Mesothelial cell of epicardium (in vitro differentiated cells): Measurements from ENCODE around the gene RELL1. TPM values are rescaled to one million over a fixed set of nuclear protein-coding genes. Genes with fewer than 3 reads are reported as not detected.

Source experiments
- DNase-seq, 2 experiments: peaks; one replicate each; pipeline ENCODE4 v3.0.0; 2021; ENCODE audit warnings: low spot score in 2 of 2; ENCODE audit not compliant: unreplicated experiment in 2 of 2
- H3K27ac Mint-ChIP-seq: 2 replicates; pipeline ENCODE4 v1.8.0; 2021; ENCODE audit warnings: mixed read lengths
- H3K27me3 Mint-ChIP-seq: 2 replicates; pipeline ENCODE4 v1.8.0; 2021; ENCODE audit warnings: low read depth, mixed read lengths
- H3K36me3 Mint-ChIP-seq: 2 replicates; pipeline ENCODE4 v1.8.0; 2021; ENCODE audit warnings: mixed read lengths
- H3K4me1 Mint-ChIP-seq: 2 replicates; pipeline ENCODE4 v1.8.0; 2021; ENCODE audit warnings: mixed read lengths
- H3K4me3 Mint-ChIP-seq: 2 replicates; pipeline ENCODE4 v1.8.0; 2021; ENCODE audit warnings: mild to moderate bottlenecking, moderate library complexity, mixed read lengths
- H3K9me3 Mint-ChIP-seq: 2 replicates; pipeline ENCODE4 v1.8.0; 2021; ENCODE audit warnings: mixed read lengths
- total RNA-seq: library from RNA; stranded (reverse); gene quantifications from 3 replicates; pipeline ENCODE4 v1.2.1, GENCODE V29; 2021
- TF ChIP-seq, protein P1 (sequence below): fragments of 200-600 bp; sonication (generic); IDR thresholded peaks from one replicate; pipeline ENCODE4 v1.5.0; 2021; ENCODE audit warnings: antibody characterized with exemption; ENCODE audit not compliant: unreplicated experiment

The RELL1 gene
- total RNA-seq, 1 donor from 2014 or later, result 11.7 TPM

DNA sequence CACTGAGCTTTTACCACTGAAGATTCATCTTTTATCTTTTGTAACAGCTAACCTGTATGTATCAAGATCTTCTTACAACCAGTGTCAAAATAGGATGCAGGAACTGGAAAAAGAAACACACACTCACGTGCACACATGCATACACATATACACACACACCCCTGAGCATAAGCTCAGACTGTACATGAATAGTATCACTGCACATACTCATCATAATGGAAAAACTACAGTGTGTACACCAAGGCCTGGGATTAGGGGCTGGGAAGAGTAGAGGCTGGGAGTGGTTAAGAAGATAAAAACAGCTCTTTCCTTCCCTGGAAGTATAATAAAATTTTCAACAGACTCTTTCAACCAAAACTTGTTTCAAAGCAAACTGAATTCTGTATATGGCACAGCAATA, 73.4 kb downstream of the RELL1 start:
- Mint-ChIP-seq H3K4me1 (peaks cover 9% of the 10 kb centered on the region), H3K9me3 (peaks cover 15% of the 10 kb centered on the region), H3K36me3 (peaks cover 13% of the 10 kb centered on the region), H3K27ac (no peak overlapping the region), H3K27me3 (peaks cover 11% of the 10 kb centered on the region), H3K4me3 (no peak overlapping the region)
- no peak for DNase-seq
- TF ChIP-seq, protein P1, sequence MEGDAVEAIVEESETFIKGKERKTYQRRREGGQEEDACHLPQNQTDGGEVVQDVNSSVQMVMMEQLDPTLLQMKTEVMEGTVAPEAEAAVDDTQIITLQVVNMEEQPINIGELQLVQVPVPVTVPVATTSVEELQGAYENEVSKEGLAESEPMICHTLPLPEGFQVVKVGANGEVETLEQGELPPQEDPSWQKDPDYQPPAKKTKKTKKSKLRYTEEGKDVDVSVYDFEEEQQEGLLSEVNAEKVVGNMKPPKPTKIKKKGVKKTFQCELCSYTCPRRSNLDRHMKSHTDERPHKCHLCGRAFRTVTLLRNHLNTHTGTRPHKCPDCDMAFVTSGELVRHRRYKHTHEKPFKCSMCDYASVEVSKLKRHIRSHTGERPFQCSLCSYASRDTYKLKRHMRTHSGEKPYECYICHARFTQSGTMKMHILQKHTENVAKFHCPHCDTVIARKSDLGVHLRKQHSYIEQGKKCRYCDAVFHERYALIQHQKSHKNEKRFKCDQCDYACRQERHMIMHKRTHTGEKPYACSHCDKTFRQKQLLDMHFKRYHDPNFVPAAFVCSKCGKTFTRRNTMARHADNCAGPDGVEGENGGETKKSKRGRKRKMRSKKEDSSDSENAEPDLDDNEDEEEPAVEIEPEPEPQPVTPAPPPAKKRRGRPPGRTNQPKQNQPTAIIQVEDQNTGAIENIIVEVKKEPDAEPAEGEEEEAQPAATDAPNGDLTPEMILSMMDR, result no peak

DNA sequence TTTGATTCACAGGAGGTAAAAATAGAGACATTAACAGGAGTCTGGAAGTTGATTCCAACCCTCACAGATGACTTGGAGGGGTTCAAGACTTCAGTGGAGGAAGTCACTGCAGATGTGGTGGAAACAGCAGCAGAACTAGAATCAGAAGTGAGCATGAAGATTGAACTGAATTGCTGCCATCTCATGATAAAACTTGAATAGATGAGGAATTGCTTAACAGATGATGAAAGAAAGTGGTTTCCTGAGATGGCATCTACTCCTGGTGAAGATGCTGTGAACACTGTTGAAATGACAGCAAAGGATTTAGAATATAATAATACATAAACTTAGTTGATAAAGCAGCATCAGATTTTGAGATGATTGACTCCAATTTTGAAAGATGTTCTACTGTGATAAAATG, 76.5 kb downstream of the RELL1 start:
- H3K9me3 Mint-ChIP-seq, result peaks cover 20% of the 10 kb centered on the region
- TF ChIP-seq, protein P1, result no peak
- peaks cover 16% of the 10 kb centered on the region for H3K36me3 Mint-ChIP-seq
- H3K27me3 Mint-ChIP-seq, result peaks cover 9% of the 10 kb centered on the region
- no peaks in the 10 kb centered on the region for H3K4me1 Mint-ChIP-seq
- H3K4me3 Mint-ChIP-seq, result no peak overlapping the region
- DNase-seq, result no peak
- H3K27ac Mint-ChIP-seq, result no peak overlapping the region

DNA sequence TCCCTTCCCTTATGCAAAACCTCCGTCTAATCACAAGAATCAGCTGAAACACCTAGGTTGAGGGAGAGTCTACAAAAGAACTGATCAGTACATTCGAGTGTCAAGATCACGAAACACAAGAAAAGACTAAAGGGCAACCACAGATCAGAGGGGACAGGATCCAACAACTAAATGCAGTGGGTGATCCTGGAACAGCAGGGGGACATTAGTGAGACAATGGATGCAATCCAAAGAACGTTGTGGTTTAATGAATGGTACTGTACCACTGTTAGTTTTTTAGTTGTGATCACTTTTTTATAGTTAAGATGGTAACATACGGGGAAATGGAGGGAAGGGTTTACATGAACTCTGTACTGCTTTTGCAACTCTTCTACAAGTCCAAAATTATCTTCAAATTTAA, 79.2 kb downstream of the RELL1 start:
- H3K36me3 Mint-ChIP-seq, result peaks cover 16% of the 10 kb centered on the region
- peaks cover 20% of the 10 kb centered on the region for H3K9me3 Mint-ChIP-seq
- TF ChIP-seq, protein P1, result no peak
- H3K4me1 Mint-ChIP-seq, result peaks cover 6% of the 10 kb centered on the region
- no peak overlapping the region for H3K27ac Mint-ChIP-seq
- peaks cover 11% of the 10 kb centered on the region for H3K27me3 Mint-ChIP-seq
- no peak for DNase-seq
- H3K4me3 Mint-ChIP-seq, result no peak overlapping the region

DNA sequence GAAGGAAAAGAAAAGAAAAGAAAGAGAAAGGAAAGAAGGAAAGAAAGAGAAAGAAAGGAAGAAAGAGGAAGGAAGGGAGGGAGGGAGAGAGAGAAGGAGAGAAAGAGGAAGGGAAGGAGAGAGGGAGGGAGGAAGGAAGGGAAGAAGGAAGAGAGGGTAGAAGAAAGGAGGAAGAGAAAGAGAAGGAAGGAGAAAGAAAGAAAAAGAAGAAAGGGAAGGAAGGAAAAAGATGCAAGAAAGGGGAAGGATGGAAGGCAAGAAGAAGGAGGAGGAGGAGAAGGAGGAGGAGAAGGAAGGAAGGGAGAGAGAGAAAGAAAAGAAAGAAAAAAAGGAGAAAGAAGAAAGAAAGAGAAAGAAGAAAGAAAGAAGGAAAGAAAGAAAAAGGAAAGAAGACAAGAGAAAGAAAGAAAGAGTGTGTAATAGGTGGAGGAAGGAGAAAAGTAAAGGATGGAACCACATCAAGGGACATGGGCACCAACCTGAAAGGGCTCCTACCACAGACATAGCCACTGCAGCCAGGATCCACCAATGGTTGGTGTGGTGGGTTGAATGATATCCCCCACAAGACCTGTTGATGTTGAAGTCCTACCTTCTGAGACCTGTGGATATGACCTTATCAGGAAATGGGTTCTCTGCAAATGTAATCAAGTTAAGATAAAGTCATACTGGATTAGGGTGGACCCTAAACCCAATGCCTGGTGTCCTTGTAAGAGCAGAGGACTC, 80.2 kb downstream of the RELL1 start:
- H3K9me3 Mint-ChIP-seq, result peaks cover 20% of the 10 kb centered on the region
- peaks cover 16% of the 10 kb centered on the region for H3K36me3 Mint-ChIP-seq
- no peak overlapping the region for H3K27ac Mint-ChIP-seq
- TF ChIP-seq, protein P1, result no peak
- DNase-seq, result no peak
- H3K27me3 Mint-ChIP-seq, result peaks cover 11% of the 10 kb centered on the region
- H3K4me3 Mint-ChIP-seq, result no peak overlapping the region
- H3K4me1 Mint-ChIP-seq, result peaks cover 6% of the 10 kb centered on the region

DNA sequence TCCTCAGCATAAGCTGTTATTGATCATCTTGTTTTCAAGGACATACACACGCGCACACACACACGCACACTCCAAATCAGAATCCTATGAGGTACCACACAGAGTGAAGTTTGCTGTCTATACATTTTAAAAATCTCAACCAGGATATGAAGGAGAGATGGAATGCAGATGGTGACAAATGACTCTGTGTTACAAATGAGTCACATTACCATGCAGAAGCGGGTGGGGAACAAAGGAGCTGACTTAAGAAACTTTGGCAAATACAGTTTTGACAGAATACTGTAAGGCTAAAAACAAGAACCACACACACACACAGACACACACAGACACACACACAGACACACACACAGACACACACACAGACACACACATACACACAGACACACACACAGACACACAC, 81.7 kb downstream of the RELL1 start:
- DNase-seq, result no peak
- Mint-ChIP-seq H3K27me3 (peaks cover 11% of the 10 kb centered on the region), H3K36me3 (peaks cover 14% of the 10 kb centered on the region), H3K9me3 (peaks cover 18% of the 10 kb centered on the region), H3K4me3 (no peak overlapping the region), H3K27ac (no peak overlapping the region), H3K4me1 (peaks cover 6% of the 10 kb centered on the region)
- TF ChIP-seq, protein P1, result no peak

DNA sequence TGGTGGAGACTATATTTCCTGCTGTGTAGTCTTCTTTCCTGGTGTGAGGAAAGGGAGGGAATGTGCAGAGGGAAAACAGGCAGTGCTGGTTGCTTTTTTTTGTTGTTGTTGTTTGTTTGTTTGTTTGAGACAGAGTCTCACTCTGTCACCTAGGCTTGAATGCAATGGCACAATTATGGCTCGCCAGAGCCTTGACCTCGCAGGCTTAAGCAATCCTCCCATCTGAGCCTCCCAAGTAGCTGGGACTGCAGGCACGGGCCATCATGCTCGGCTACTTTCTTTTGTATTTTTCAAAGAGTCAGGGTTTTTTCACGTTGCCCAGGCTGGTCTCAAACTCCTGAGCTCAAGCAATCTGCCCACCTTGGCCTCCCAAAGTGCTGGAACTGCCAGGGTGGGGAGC, 82.5 kb downstream of the RELL1 start:
- DNase-seq, result no peak
- peaks cover 10% of the 10 kb centered on the region for H3K9me3 Mint-ChIP-seq
- no peak overlapping the region for H3K4me3 Mint-ChIP-seq
- TF ChIP-seq, protein P1, result no peak
- no peak overlapping the region for H3K27ac Mint-ChIP-seq
- H3K36me3 Mint-ChIP-seq, result peaks cover 7% of the 10 kb centered on the region
- peaks cover 11% of the 10 kb centered on the region for H3K27me3 Mint-ChIP-seq
- peaks cover 6% of the 10 kb centered on the region for H3K4me1 Mint-ChIP-seq
